Fibroblast of skin of abdomen (primary cell): ENCODE data around the gene IFNA4. TPM values are rescaled to one million over a fixed set of nuclear protein-coding genes. Genes with fewer than 3 reads are reported as not detected.
"Not testable (repeated sequence)": the region's sequence is repeated elsewhere in the genome, so short reads cannot be mapped to it uniquely, and the experiment has no call there.

Experiments
- DNase-seq: peaks from one replicate; pipeline ENCODE4 v3.0.0-alpha.2; 2013
- polyA plus RNA-seq, 2 experiments: library from polyadenylated mRNA; unstranded; fragments of 120-200 nt; gene quantifications; one replicate each; pipeline ENCODE4 v1.2.1, GENCODE V29; 2013; ENCODE audit not compliant: insufficient read length in 2 of 2

IFNA4 gene
- not detected for polyA plus RNA-seq (2013, experiment 1 of 2; ENCODE audit: insufficient read length)
- polyA plus RNA-seq (2013, experiment 2 of 2; ENCODE audit: insufficient read length) = not detected

- not testable (repeated sequence) for DNase-seq
These were observed at the start of gene IFNA4 for GRCh38 chr9:21187487-21187886. Gene IFNA4, minus strand, starts transcription at chr9:21187587. Its CDS starts 56 bp downstream, at chr9:21187531.

GRCh38 chr9:21236360-21236714 lies 49.0 kb upstream of the IFNA4 start:
- not testable (repeated sequence) for DNase-seq

GRCh38 chr9:21235468-21236359 lies 48.3 kb upstream of the IFNA4 start:
- DNase-seq = peak; percentile 27

- no peak for DNase-seq
These were observed 46.8 kb upstream of the IFNA4 start for GRCh38 chr9:21234153-21234687.

GRCh38 chr9:21233258-21233657 lies 45.9 kb upstream of the IFNA4 start:
- DNase-seq = no peak

- DNase-seq = no peak
These were observed 40.7 kb upstream of the IFNA4 start, which contains the start of gene IFNA17 for GRCh38 chr9:21228122-21228521. Gene IFNA17, minus strand, starts transcription at chr9:21228222. Its CDS starts 49 bp downstream, at chr9:21228173.

GRCh38 chr9:21217211-21217610 lies 29.8 kb upstream of the IFNA4 start, which contains the start of gene IFNA16:
Gene IFNA16, minus strand, starts transcription at chr9:21217311. Its CDS starts 6 bp downstream, at chr9:21217305.
- not testable (repeated sequence) for DNase-seq

- not testable (repeated sequence) for DNase-seq
These were observed 26.3 kb upstream of the IFNA4 start for GRCh38 chr9:21213411-21214326.

- not testable (repeated sequence) for DNase-seq
These were observed 24.8 kb upstream of the IFNA4 start for GRCh38 chr9:21212160-21212559.

- DNase-seq = not testable (repeated sequence)
These were observed 23.4 kb upstream of the IFNA4 start for GRCh38 chr9:21210782-21211181.

GRCh38 chr9:21210311-21210710 lies 22.9 kb upstream of the IFNA4 start:
- DNase-seq = no peak

GRCh38 chr9:21207043-21207442 lies 19.7 kb upstream of the IFNA4 start, which contains the start of gene IFNA10:
Gene IFNA10, minus strand, starts transcription at chr9:21207143. Its CDS starts 46 bp downstream, at chr9:21207097.
- not testable (repeated sequence) for DNase-seq

- DNase-seq = no peak
These were observed 17.8 kb upstream of the IFNA4 start for GRCh38 chr9:21205204-21205603.

GRCh38 chr9:21202105-21202504 lies 14.7 kb upstream of the IFNA4 start, which contains the start of gene IFNA7:
Gene IFNA7, minus strand, starts transcription at chr9:21202205. Its CDS starts 40 bp downstream, at chr9:21202165.
- not testable (repeated sequence) for DNase-seq

GRCh38 chr9:21194867-21195776 lies 7.7 kb upstream of the IFNA4 start:
- DNase-seq = not testable (repeated sequence)

- peak; percentile 3 for DNase-seq
These were observed 4.3 kb downstream of the IFNA4 start for GRCh38 chr9:21182810-21183736.

GRCh38 chr9:21174671-21175070 lies 12.7 kb downstream of the IFNA4 start:
- no peak for DNase-seq

GRCh38 chr9:21172156-21172555 lies 15.2 kb downstream of the IFNA4 start:
- no peak for DNase-seq

GRCh38 chr9:21171351-21171750 lies 16.0 kb downstream of the IFNA4 start:
- DNase-seq = no peak

- DNase-seq = not testable (repeated sequence)
These were observed 20.8 kb downstream of the IFNA4 start, which contains the start of gene IFNA21 for GRCh38 chr9:21166560-21166959. Gene IFNA21, minus strand, starts transcription at chr9:21166660. Its CDS starts 48 bp downstream, at chr9:21166612.
